ENCODE results near the gene PRDM15.

GRCh38 chr21:41873426-41873825, 5.7 kb downstream of the PRDM15 start:
- TF ChIP-seq CTCF (IDR thresholded peaks at IDR 0.05) = no peak
- TF ChIP-seq POLR2A (IDR thresholded peaks at IDR 0.05) = no peak
